Measurements from ENCODE around the gene ASIC4.

The ASIC4 gene

DNA sequence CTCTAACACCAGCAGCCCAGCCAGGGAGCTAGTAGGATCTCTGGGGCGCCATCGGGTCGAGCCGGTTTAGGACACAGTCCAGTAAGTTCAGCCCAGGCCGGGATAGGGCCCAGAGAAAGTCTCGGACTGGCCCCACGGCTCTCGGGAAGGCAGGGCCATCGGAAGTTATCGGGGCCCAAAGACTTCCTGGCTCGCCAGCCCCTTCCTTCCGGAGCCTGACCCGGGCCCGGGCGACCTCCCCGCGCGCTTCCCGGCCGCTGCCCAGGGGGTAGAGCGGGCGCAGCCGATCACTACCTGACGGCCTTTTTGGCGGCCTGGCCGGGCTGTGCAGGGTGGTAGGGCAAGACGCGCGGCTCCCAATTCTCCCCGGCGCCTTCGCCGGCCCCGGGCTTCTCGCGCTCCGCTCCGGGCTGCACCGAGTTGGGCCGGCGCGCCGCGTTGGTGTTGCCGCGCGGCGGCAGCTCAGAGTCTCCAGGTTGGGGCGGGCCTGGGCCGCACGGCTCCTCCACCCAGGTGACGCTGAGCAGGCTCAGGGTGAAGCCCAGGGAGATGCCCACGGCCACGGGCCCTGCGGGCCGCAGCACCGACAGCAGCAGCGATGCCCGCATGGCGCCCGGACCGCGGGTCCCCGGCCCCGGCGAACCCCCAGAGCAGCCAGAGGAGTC is 28.8 kb downstream of the ASIC4 start:
- Histone ChIP-seq H3F3A (ENCODE audit: insufficient read depth) (peaks cover 7% of the 10 kb centered on the region), H3K9me2 (replicated peaks; ENCODE audit: insufficient read depth, low read length) (no peaks in the 10 kb centered on the region), H3K4me3 (ENCODE audit: insufficient read depth, low read length, poor library complexity, severe bottlenecking) (peak overlapping the region; percentile 92), H3K36me3 (ENCODE audit: low read length) (no peaks in the 10 kb centered on the region), H3K9me3 (ENCODE audit: insufficient read depth, low read length) (no peaks in the 10 kb centered on the region), H3K9ac (ENCODE audit: low read length) (peak overlapping the region; percentile 75), H3K79me2 (ENCODE audit: insufficient read depth, low read length) (no peaks in the 10 kb centered on the region), H4K20me1 (ENCODE audit: low read depth, low read length) (no peaks in the 10 kb centered on the region), H3K4me2 (ENCODE audit: low read depth, low read length, poor library complexity, severe bottlenecking) (peak overlapping the region; percentile 95), H3K27me3 (ENCODE audit: low read length) (no peaks in the 10 kb centered on the region), H3K27ac (ENCODE audit: low read depth, low read length) (peak overlapping the region; percentile 74), H2AFZ (ENCODE audit: low read depth, low read length, severe bottlenecking) (peak overlapping the region; percentile 89)
- no peak for TF ChIP-seq EZH2phosphoT487 (conservative IDR thresholded peaks at IDR 0.05; ENCODE audit: low read length)

DNA sequence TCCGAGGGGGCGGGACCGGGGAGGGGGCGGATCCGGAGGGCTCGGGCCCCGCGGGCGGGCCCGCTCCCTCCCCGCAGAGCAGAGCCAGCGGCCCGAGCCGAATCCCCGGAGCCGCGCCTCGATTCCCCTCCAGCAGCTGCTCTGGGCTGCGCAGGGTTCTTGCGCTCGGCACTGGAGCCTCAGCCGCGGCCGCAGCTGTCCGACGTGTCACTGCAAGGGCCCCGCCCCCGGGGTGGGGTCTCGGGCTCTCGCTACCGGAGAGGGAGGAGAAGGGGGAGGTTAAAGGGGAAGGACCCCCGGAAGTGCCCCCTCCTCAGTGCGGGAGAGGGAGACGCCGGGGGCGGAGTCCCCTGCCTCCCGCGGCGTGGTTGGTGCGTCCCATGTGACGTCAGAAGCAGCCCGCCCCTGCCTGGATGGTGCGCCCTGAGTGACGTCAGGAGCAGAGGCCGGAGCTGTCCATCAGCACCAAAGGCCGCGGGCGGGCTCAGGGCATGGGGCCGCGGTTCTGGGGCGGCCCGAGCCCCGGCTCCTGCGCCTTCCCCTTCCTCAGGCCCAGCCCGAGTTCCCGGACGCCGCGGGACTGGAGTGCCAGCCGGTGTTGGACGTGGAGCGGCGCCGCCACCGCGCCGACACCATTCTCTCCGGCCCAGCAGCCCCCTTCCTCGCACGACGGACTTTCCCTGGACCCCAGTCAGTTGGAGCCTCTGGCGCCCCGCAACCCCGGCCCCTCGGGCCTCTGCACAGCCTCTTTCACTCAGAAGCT is 29.5 kb downstream of the ASIC4 start, which contains the start of the genes CHPF and TMEM198:
TSS of gene CHPF (minus strand) at position 214 of the 763 bp plus-strand sequence. CDS start 271 bp downstream, outside the sequence.
TSS of gene TMEM198 (plus strand) at position 433 of the 763 bp plus-strand sequence. CDS start 700 bp downstream, outside the sequence.
- peak within 1 kb of the TSS; percentile 75 for H3K9ac ChIP-seq (ENCODE audit: low read length)
- H3K36me3 ChIP-seq (ENCODE audit: low read length), result no peaks in the 10 kb centered on the region
- peak within 1 kb of the TSS; percentile 74 for H3K27ac ChIP-seq (ENCODE audit: low read depth, low read length)
- H2AFZ ChIP-seq (ENCODE audit: low read depth, low read length, severe bottlenecking), result peak within 1 kb of the TSS; percentile 89
- no peaks in the 10 kb centered on the region for H3K79me2 ChIP-seq (ENCODE audit: insufficient read depth, low read length)
- no peaks in the 10 kb centered on the region for H4K20me1 ChIP-seq (ENCODE audit: low read depth, low read length)
- no peaks in the 10 kb centered on the region for H3K9me2 ChIP-seq (replicated peaks; ENCODE audit: insufficient read depth, low read length)
- TF ChIP-seq, protein P1, sequence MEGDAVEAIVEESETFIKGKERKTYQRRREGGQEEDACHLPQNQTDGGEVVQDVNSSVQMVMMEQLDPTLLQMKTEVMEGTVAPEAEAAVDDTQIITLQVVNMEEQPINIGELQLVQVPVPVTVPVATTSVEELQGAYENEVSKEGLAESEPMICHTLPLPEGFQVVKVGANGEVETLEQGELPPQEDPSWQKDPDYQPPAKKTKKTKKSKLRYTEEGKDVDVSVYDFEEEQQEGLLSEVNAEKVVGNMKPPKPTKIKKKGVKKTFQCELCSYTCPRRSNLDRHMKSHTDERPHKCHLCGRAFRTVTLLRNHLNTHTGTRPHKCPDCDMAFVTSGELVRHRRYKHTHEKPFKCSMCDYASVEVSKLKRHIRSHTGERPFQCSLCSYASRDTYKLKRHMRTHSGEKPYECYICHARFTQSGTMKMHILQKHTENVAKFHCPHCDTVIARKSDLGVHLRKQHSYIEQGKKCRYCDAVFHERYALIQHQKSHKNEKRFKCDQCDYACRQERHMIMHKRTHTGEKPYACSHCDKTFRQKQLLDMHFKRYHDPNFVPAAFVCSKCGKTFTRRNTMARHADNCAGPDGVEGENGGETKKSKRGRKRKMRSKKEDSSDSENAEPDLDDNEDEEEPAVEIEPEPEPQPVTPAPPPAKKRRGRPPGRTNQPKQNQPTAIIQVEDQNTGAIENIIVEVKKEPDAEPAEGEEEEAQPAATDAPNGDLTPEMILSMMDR (IDR thresholded peaks at IDR 0.05; ENCODE audit: insufficient read depth, low read length, poor library complexity, severe bottlenecking), result no peak
- TF ChIP-seq EZH2phosphoT487 (conservative IDR thresholded peaks at IDR 0.05; ENCODE audit: low read length), result no peak
- no peaks in the 10 kb centered on the region for H3K27me3 ChIP-seq (ENCODE audit: low read length)
- H3K4me3 ChIP-seq (ENCODE audit: insufficient read depth, low read length, poor library complexity, severe bottlenecking), result peak within 1 kb of the TSS; percentile 92
- peak within 1 kb of the TSS; percentile 95 for H3K4me2 ChIP-seq (ENCODE audit: low read depth, low read length, poor library complexity, severe bottlenecking)
- peaks cover 7% of the 10 kb centered on the region for H3F3A ChIP-seq (ENCODE audit: insufficient read depth)
- H3K9me3 ChIP-seq (ENCODE audit: insufficient read depth, low read length), result no peaks in the 10 kb centered on the region

DNA sequence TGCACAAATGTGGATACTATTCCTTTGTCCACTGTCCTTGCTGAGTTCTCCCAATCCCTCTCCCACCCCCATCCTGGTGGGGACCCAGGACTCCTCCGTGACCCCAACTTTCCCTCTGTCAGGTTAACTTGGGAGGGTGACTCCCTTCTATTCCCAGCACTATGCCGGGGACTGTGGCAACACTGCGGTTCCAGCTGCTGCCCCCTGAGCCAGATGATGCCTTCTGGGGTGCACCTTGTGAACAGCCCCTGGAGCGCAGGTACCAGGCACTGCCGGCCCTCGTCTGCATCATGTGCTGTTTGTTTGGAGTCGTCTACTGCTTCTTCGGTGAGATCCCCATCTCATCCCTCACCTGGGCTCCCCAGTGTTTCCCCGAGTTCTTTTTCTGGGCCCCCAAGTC is 30.3 kb downstream of the ASIC4 start:
- H3K9ac ChIP-seq (ENCODE audit: low read length), result no peak overlapping the region
- H3K4me2 ChIP-seq (ENCODE audit: low read depth, low read length, poor library complexity, severe bottlenecking), result peak overlapping the region; percentile 63
- H3K9me2 ChIP-seq (replicated peaks; ENCODE audit: insufficient read depth, low read length), result no peaks in the 10 kb centered on the region
- H3K9me3 ChIP-seq (ENCODE audit: insufficient read depth, low read length), result no peaks in the 10 kb centered on the region
- no peaks in the 10 kb centered on the region for H3K36me3 ChIP-seq (ENCODE audit: low read length)
- H3F3A ChIP-seq (ENCODE audit: insufficient read depth), result peaks cover 7% of the 10 kb centered on the region
- TF ChIP-seq, protein P1 (IDR thresholded peaks at IDR 0.05; ENCODE audit: insufficient read depth, low read length, poor library complexity, severe bottlenecking), result no peak
- TF ChIP-seq EZH2phosphoT487 (conservative IDR thresholded peaks at IDR 0.05; ENCODE audit: low read length), result no peak
- no peaks in the 10 kb centered on the region for H4K20me1 ChIP-seq (ENCODE audit: low read depth, low read length)
- H2AFZ ChIP-seq (ENCODE audit: low read depth, low read length, severe bottlenecking), result no peak overlapping the region
- no peaks in the 10 kb centered on the region for H3K79me2 ChIP-seq (ENCODE audit: insufficient read depth, low read length)
- H3K4me3 ChIP-seq (ENCODE audit: insufficient read depth, low read length, poor library complexity, severe bottlenecking), result peak overlapping the region; percentile 48
- H3K27ac ChIP-seq (ENCODE audit: low read depth, low read length), result no peak overlapping the region
- no peaks in the 10 kb centered on the region for H3K27me3 ChIP-seq (ENCODE audit: low read length)
